ENCODE results near the gene GOLGA2.

DNA sequence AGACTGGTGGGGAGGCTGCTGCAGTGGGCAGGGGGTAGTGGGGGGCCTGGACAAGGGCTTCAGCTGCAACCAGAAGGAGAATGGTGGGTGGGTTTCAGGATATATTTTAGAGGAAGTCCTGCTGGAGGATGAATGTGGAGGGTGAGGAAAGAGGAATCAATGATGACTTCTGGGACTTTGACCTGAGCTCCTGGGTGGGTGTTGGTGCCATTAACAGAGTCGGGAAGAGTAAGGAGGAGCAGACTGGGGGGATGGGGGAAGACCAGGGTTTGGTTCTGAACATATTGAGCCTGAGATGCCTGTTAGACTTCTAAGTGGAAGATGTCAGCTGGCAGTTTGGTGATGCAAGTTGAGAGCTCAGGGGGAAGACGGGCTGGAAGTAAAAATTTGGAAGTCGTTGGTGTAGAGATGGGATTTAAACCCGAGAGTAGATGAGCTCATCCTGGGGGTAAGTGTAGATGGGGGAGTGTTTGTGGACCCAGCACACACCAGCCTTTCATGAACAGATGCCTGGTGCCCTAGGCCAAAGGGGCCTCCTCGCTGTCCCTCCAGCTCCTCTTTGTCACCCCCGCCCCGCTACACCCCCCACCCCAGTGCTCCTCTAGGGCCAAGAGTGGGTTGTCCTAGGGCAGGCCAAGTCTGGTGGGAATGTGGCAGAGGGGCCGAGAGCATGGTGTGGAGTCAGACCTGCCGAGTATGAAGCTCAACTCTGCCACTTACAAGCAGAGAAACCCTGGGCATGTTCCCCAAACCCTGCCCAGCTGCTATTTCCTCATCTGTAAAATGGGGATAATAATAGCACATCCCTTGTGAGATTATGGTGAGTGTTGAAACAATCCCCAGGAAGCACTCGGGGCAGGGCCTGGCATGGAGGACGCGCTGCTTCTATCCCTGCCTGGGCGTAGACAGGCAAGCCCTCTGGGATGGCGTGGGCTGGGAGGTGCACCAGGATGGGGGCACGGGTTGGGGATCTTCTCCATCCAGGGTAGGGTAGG lies 68.6 kb downstream of the GOLGA2 start:
- TF ChIP-seq, protein P1, sequence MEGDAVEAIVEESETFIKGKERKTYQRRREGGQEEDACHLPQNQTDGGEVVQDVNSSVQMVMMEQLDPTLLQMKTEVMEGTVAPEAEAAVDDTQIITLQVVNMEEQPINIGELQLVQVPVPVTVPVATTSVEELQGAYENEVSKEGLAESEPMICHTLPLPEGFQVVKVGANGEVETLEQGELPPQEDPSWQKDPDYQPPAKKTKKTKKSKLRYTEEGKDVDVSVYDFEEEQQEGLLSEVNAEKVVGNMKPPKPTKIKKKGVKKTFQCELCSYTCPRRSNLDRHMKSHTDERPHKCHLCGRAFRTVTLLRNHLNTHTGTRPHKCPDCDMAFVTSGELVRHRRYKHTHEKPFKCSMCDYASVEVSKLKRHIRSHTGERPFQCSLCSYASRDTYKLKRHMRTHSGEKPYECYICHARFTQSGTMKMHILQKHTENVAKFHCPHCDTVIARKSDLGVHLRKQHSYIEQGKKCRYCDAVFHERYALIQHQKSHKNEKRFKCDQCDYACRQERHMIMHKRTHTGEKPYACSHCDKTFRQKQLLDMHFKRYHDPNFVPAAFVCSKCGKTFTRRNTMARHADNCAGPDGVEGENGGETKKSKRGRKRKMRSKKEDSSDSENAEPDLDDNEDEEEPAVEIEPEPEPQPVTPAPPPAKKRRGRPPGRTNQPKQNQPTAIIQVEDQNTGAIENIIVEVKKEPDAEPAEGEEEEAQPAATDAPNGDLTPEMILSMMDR (IDR thresholded peaks at IDR 0.05; ENCODE audit: insufficient read depth, low read length), result no peak
- TF ChIP-seq POLR2AphosphoS5 (IDR thresholded peaks at IDR 0.05; ENCODE audit: low read depth), result no peak
- TF ChIP-seq, protein P2, sequence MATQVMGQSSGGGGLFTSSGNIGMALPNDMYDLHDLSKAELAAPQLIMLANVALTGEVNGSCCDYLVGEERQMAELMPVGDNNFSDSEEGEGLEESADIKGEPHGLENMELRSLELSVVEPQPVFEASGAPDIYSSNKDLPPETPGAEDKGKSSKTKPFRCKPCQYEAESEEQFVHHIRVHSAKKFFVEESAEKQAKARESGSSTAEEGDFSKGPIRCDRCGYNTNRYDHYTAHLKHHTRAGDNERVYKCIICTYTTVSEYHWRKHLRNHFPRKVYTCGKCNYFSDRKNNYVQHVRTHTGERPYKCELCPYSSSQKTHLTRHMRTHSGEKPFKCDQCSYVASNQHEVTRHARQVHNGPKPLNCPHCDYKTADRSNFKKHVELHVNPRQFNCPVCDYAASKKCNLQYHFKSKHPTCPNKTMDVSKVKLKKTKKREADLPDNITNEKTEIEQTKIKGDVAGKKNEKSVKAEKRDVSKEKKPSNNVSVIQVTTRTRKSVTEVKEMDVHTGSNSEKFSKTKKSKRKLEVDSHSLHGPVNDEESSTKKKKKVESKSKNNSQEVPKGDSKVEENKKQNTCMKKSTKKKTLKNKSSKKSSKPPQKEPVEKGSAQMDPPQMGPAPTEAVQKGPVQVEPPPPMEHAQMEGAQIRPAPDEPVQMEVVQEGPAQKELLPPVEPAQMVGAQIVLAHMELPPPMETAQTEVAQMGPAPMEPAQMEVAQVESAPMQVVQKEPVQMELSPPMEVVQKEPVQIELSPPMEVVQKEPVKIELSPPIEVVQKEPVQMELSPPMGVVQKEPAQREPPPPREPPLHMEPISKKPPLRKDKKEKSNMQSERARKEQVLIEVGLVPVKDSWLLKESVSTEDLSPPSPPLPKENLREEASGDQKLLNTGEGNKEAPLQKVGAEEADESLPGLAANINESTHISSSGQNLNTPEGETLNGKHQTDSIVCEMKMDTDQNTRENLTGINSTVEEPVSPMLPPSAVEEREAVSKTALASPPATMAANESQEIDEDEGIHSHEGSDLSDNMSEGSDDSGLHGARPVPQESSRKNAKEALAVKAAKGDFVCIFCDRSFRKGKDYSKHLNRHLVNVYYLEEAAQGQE (IDR thresholded peaks at IDR 0.05; ENCODE audit: insufficient replicate concordance, low read depth), result no peak

All from HL-60 (cell line).